SIG-M5 (cell line): ENCODE results near the gene TLR5.

Experiments used
- DNase-seq: peaks from one replicate; lab custom pipeline; 2025; lab: John Stamatoyannopoulos, UW

Gene TLR5

DNA sequence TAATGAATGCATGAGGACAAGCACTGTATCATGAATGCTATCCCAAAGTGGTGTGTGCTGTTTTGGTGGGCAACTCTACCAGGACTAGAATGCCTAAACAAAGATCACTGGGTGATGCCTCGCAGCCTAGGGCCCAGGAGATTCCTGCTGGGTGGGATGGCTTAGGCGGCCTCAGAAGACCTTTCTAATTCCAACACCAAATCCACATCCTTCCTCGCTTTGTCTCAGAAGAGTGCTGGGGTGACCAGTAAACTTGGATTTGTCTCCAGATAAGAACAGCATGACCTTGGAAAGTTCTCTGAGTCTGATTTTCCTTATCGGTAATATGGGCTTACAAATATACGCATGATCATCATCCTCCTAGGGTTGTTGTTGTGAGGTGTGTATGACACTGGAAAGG lies 76.6 kb downstream of the TLR5 start:
- no peak for DNase-seq

DNA sequence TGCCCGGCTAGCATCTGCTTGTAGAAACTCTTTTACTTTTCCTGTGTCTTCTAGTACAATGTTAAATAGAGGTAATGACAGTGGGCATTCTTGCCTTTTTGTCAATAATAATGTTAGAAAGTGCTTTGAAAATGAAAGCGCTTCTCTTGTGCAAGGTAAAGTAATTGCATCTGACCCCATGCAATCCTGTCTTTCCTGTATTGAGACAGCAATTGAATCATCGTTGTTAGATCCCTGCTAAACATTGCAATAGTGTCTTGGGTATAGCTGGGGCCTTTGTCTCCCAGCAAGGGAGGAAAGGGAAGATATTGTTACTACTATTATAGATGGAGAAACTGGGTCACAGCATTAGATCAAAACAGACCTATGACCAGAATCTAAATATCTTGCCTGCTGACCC lies 80.9 kb downstream of the TLR5 start:
- no peak for DNase-seq

- DNase-seq, result no peak
These were observed 83.5 kb downstream of the TLR5 start for GRCh38 chr1:223059526-223059925.
